Smooth muscle cell (in vitro differentiated cells): ENCODE data around the gene NUCKS1. TPM values are rescaled to one million over a fixed set of nuclear protein-coding genes. Genes with fewer than 3 reads are reported as not detected.

ENCODE experiments used
- DNase-seq: peaks from one replicate; lab custom pipeline; 2025; ENCODE audit not compliant: unreplicated experiment; lab: John Stamatoyannopoulos, UW
- H2AFZ ChIP-seq: fragments of 200-600 bp; sonication (generic); 2 replicates; pipeline ENCODE4 v1.6.0; 2016; ENCODE audit warnings: antibody characterized with exemption, low read depth, mild to moderate bottlenecking
- H3F3A ChIP-seq: fragments of 200-600 bp; sonication (generic); 2 replicates; pipeline ENCODE4 v1.6.0; 2017; ENCODE audit warnings: antibody characterized with exemption, low read depth
- H3K27ac ChIP-seq: fragments of 200-600 bp; sonication (generic); 2 replicates; pipeline ENCODE4 v1.5.1; 2016; ENCODE audit warnings: low read depth, mild to moderate bottlenecking
- H3K27me3 ChIP-seq: fragments of 200-600 bp; sonication (generic); 2 replicates; pipeline ENCODE4 v1.6.1; 2016; ENCODE audit warnings: low read depth, mild to moderate bottlenecking
- H3K36me3 ChIP-seq: fragments of 200-600 bp; sonication (generic); 2 replicates; pipeline ENCODE4 v1.5.1; 2016; ENCODE audit warnings: low read depth
- H3K4me1 ChIP-seq: fragments of 200-600 bp; sonication (generic); 2 replicates; pipeline ENCODE4 v1.5.1; 2016; ENCODE audit warnings: low read depth
- H3K4me2 ChIP-seq: fragments of 200-600 bp; sonication (generic); 2 replicates; pipeline ENCODE4 v1.6.0; 2016; ENCODE audit warnings: mild to moderate bottlenecking
- H3K4me3 ChIP-seq: fragments of 200-600 bp; sonication (generic); 2 replicates; pipeline ENCODE4 v1.5.1; 2016; ENCODE audit warnings: mild to moderate bottlenecking
- H3K79me2 ChIP-seq: fragments of 200-600 bp; sonication (generic); 2 replicates; pipeline ENCODE4 v1.6.0; 2016; ENCODE audit warnings: low read depth, mild to moderate bottlenecking
- H3K9ac ChIP-seq: fragments of 200-600 bp; sonication (generic); 2 replicates; pipeline ENCODE4 v1.6.0; 2016; ENCODE audit warnings: low read depth
- H3K9me3 ChIP-seq: fragments of 200-600 bp; sonication (generic); replicated peaks from 2 replicates; pipeline ENCODE4 v1.5.1; 2016; ENCODE audit warnings: low read depth
- H4K20me1 ChIP-seq: fragments of 200-600 bp; sonication (generic); 2 replicates; pipeline ENCODE4 v1.6.0; 2016; ENCODE audit warnings: low read depth
- CTCF ChIP-seq: fragments of 200-600 bp; sonication (generic); IDR thresholded peaks from 2 replicates; pipeline ENCODE4 v1.5.1; 2017; ENCODE audit warnings: borderline replicate concordance, mild to moderate bottlenecking, antibody characterized with exemption; ENCODE audit not compliant: insufficient read depth, poor library complexity, severe bottlenecking
- WGBS: methylation state at CpG from one replicate; pipeline ENCODE4 v1.1.7; 2016; ENCODE audit warnings: low lambda C conversion rate; 5-methylcytosine and 5-hydroxymethylcytosine counted together
- polyA plus RNA-seq: library from polyadenylated mRNA; unstranded; fragments of >200 nt; fragmentation: Nextera tagmentation; extraction: Ambion mirVana; gene quantifications from 2 replicates; pipeline ENCODE4 v1.2.1, GENCODE V29; 2016
- total RNA-seq: library from RNA; depleted of rRNA; stranded (reverse); fragments of >200 nt; gene quantifications from 2 replicates; pipeline ENCODE4 v1.2.3, GENCODE V29; 2014

Gene NUCKS1
- total and polyA plus RNA-seq, 2 experiments from 2014 or later = 29.1 to 139 TPM

GRCh38 chr1:205764578-205764977, 14.6 kb upstream of the NUCKS1 start:
- Histone ChIP-seq H3K4me3 (no peak overlapping the region), H2AFZ (no peak overlapping the region), H3K79me2 (no peaks in the 10 kb centered on the region), H3K27me3 (no peaks in the 10 kb centered on the region), H3K4me1 (no peaks in the 10 kb centered on the region), H4K20me1 (no peaks in the 10 kb centered on the region), H3K9ac (no peak overlapping the region), H3K9me3 (no peaks in the 10 kb centered on the region), H3F3A (no peaks in the 10 kb centered on the region), H3K36me3 (no peaks in the 10 kb centered on the region), H3K4me2 (no peak overlapping the region), H3K27ac (no peak overlapping the region)
- no peak for TF ChIP-seq CTCF
- no peak for DNase-seq
- 86% methylated on average over 2 of the region's 2 CpGs for WGBS

GRCh38 chr1:205763980-205764379, 14.0 kb upstream of the NUCKS1 start:
- Histone ChIP-seq H3K4me3 (no peak overlapping the region), H3K9me3 (no peaks in the 10 kb centered on the region), H3K27ac (no peak overlapping the region), H3K9ac (no peak overlapping the region), H3K4me1 (no peaks in the 10 kb centered on the region), H3K79me2 (no peaks in the 10 kb centered on the region), H3K36me3 (no peaks in the 10 kb centered on the region), H3K27me3 (no peaks in the 10 kb centered on the region), H3F3A (no peaks in the 10 kb centered on the region), H2AFZ (no peak overlapping the region), H4K20me1 (no peaks in the 10 kb centered on the region), H3K4me2 (no peak overlapping the region)
- no peak for TF ChIP-seq CTCF
- no peak for DNase-seq

- Histone ChIP-seq H3K9ac (no peak overlapping the region), H3K4me2 (no peak overlapping the region), H3K27me3 (peaks cover 13% of the 10 kb centered on the region), H3K9me3 (no peaks in the 10 kb centered on the region), H3K4me1 (no peaks in the 10 kb centered on the region), H3K27ac (no peak overlapping the region), H3K36me3 (no peaks in the 10 kb centered on the region), H3F3A (no peaks in the 10 kb centered on the region), H3K79me2 (no peaks in the 10 kb centered on the region), H3K4me3 (no peak overlapping the region), H4K20me1 (no peaks in the 10 kb centered on the region), H2AFZ (no peak overlapping the region)
- WGBS = 84% methylated on average over 3 of the region's 3 CpGs
- TF ChIP-seq CTCF = no peak
- no peak for DNase-seq
Observed at GRCh38 chr1:205760606-205761005, 10.6 kb upstream of the NUCKS1 start.

GRCh38 chr1:205756552-205756951, 6.6 kb upstream of the NUCKS1 start:
- WGBS = 94% methylated on average over 3 of the region's 3 CpGs
- H3K9ac ChIP-seq = no peak overlapping the region
- TF ChIP-seq CTCF = no peak

More at GRCh38 chr1:205756552-205756951, 6.6 kb upstream of the NUCKS1 start:
- Histone ChIP-seq H3K4me2 (no peak overlapping the region), H3F3A (no peaks in the 10 kb centered on the region), H3K4me3 (no peak overlapping the region), H3K27ac (no peak overlapping the region), H4K20me1 (no peaks in the 10 kb centered on the region), H3K79me2 (no peaks in the 10 kb centered on the region), H3K9me3 (no peaks in the 10 kb centered on the region), H3K27me3 (peaks cover 29% of the 10 kb centered on the region), H2AFZ (no peak overlapping the region), H3K36me3 (no peaks in the 10 kb centered on the region), H3K4me1 (no peaks in the 10 kb centered on the region)
- no peak for DNase-seq
